Immature natural killer cell (primary cell): ENCODE results near the gene TAS2R16. TPM values are rescaled to one million over a fixed set of nuclear protein-coding genes. Genes with fewer than 3 reads are reported as not detected.

Source experiments
- DNase-seq, 3 donors: peaks; one replicate each; pipeline ENCODE4 v3.0.0; 2022; ENCODE audit warnings: mixed read lengths in 1 of 3
- H3K27ac Mint-ChIP-seq, 6 donors: one replicate each; pipeline ENCODE4 v1.8.0; 2020; ENCODE audit warnings: mixed read lengths in 6 of 6, mild to moderate bottlenecking in 5 of 6, inconsistent platforms in 4 of 6, moderate library complexity in 3 of 6
- H3K27me3 Mint-ChIP-seq, 3 donors: one replicate each; pipeline ENCODE4 v1.8.0; 2020 to 2021; ENCODE audit warnings: low read depth in 3 of 3, mild to moderate bottlenecking in 3 of 3, mixed read lengths in 3 of 3, moderate library complexity in 3 of 3, inconsistent platforms in 1 of 3
- H3K36me3 Mint-ChIP-seq, 3 donors: one replicate each; pipeline ENCODE4 v1.8.0; 2020; ENCODE audit warnings: mixed read lengths in 3 of 3, inconsistent platforms in 2 of 3, mild to moderate bottlenecking in 2 of 3
- H3K4me1 Mint-ChIP-seq, 2 donors: one replicate each; pipeline ENCODE4 v1.8.0; 2020; ENCODE audit warnings: inconsistent platforms in 2 of 2, mild to moderate bottlenecking in 2 of 2, mixed read lengths in 2 of 2, moderate library complexity in 1 of 2
- H3K4me3 Mint-ChIP-seq, 5 donors: one replicate each; pipeline ENCODE4 v1.8.0; 2020; ENCODE audit warnings: mild to moderate bottlenecking in 5 of 5, mixed read lengths in 5 of 5, inconsistent platforms in 3 of 5, moderate library complexity in 3 of 5
- H3K9me3 Mint-ChIP-seq, 6 donors: one replicate each; pipeline ENCODE4 v1.8.0; 2020; ENCODE audit warnings: mild to moderate bottlenecking in 6 of 6, mixed read lengths in 6 of 6, inconsistent platforms in 4 of 6, moderate library complexity in 3 of 6
- polyA plus RNA-seq, 3 donors: library from polyadenylated mRNA; unstranded; fragments of 300-500 nt; fragmentation: Illumina TruSeq; gene quantifications; one replicate each; pipeline ENCODE4 v1.2.3, GENCODE V29; 2021

TAS2R16 gene, protein sequence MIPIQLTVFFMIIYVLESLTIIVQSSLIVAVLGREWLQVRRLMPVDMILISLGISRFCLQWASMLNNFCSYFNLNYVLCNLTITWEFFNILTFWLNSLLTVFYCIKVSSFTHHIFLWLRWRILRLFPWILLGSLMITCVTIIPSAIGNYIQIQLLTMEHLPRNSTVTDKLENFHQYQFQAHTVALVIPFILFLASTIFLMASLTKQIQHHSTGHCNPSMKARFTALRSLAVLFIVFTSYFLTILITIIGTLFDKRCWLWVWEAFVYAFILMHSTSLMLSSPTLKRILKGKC
- polyA plus RNA-seq, result not detected

DNA sequence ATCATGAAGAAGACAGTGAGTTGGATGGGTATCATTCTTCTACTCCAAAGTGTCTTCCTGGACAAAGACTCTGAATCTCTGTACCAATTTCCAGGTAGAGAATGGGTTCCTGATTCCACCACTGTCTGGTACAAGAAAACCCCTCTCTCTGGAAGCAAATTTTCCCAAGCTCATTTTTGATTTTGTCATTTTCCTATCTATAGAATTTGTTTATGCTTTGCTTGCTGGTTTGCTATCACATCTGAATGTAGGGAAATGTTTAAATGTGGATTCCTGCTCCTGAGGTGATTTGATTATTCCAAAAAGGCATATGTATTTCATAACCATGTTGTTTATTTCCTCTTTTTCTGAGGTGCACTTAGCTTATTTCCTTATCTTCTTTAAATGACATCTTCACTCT, at the start of gene TAS2R16:
Gene TAS2R16 (minus strand): TSS at position 101 of the 400 bp plus-strand sequence. CDS start 66 bp downstream, at position 35.
- no peak within 1 kb of the TSS for H3K4me3 Mint-ChIP-seq
- peaks cover 0 to 1% (median 0%) of the 10 kb centered on the region in 3 donors for H3K27me3 Mint-ChIP-seq
- DNase-seq, result no peak

DNA sequence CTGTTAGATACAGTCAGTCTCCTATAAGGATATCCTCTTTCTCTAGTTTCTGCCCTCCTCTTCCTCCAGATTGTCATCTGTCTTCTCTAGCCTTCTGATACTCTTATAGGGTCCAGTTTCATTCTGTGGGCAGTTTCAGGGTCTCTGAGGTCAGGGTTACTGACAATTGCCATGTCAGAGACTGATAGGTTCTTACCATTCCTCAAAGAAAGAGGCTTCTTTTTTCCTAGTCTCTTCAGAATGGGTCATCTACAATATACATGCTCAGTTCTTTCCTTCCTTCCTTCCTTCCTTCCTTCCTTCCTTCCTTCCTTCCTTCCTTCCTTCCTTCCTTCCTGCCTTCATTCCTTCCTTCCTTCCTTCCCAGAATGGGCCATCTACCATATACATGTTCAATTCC, 48.1 kb upstream of the TAS2R16 start:
- Mint-ChIP-seq H3K4me3 (no peak overlapping the region), H3K27me3 (no peaks in the 10 kb centered on the region), H3K4me1 (no peaks in the 10 kb centered on the region), H3K27ac (no peak overlapping the region), H3K9me3 (peaks cover 15 to 38% (median 21%) of the 10 kb centered on the region in 6 donors), H3K36me3 (no peaks in the 10 kb centered on the region)
- DNase-seq, result no peak

More for the DNA sequence above, at the start of gene TAS2R16:
- H3K4me1 Mint-ChIP-seq, result no peaks in the 10 kb centered on the region
- peaks cover 7 to 50% (median 18%) of the 10 kb centered on the region in 6 donors for H3K9me3 Mint-ChIP-seq
- no peak within 1 kb of the TSS for H3K27ac Mint-ChIP-seq
- H3K36me3 Mint-ChIP-seq, result no peaks in the 10 kb centered on the region

DNA sequence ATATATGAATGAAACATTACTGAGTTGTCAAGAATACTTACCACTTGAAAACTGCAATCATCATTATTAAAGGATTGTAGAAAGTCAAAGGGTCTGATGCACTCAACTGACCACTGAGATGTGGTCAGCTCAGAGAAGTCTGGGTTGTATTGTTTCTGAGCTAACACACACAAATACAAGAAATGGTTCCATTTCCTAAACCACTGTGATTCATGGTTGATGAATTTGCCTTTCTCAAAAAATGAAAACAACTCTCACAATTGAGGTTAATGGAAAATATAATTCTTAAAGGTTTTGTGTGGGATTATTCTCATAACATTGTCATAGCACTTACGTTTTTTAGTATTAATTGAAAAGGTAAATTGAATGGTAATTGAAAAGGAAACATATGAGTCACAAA, 45.6 kb upstream of the TAS2R16 start:
- H3K4me1 Mint-ChIP-seq, result no peaks in the 10 kb centered on the region
- H3K4me3 Mint-ChIP-seq, result no peak overlapping the region
- no peaks in the 10 kb centered on the region for H3K36me3 Mint-ChIP-seq
- no peak overlapping the region for H3K27ac Mint-ChIP-seq
- no peaks in the 10 kb centered on the region for H3K27me3 Mint-ChIP-seq
- peaks cover 10 to 29% (median 16%) of the 10 kb centered on the region in 6 donors for H3K9me3 Mint-ChIP-seq
- no peak for DNase-seq

DNA sequence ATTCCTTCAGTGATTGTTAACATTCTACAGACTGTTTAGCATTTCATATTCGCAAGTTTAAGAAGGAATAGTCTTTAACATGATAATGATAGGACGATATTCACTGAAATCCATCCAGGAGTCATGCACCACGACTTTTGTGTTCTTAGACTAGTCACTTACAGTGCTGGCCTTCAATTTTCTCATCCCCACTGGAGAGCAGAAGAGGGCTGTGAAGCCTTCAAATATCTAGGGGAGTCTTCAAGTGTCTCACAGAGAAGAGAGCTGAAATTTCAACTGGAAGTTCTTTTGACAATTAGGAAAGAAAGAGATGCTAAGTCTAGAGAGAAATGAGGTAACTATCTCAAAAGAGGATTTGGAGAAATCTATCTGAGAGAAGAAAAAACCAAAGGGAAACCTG, 43.8 kb upstream of the TAS2R16 start:
- peaks cover 0 to 5% (median 0%) of the 10 kb centered on the region in 3 donors for H3K27me3 Mint-ChIP-seq
- no peak overlapping the region for H3K27ac Mint-ChIP-seq
- H3K9me3 Mint-ChIP-seq, result peaks cover 6 to 27% (median 16%) of the 10 kb centered on the region in 6 donors
- no peaks in the 10 kb centered on the region for H3K36me3 Mint-ChIP-seq
- H3K4me3 Mint-ChIP-seq, result no peak overlapping the region
- no peak for DNase-seq
- H3K4me1 Mint-ChIP-seq, result no peaks in the 10 kb centered on the region

DNA sequence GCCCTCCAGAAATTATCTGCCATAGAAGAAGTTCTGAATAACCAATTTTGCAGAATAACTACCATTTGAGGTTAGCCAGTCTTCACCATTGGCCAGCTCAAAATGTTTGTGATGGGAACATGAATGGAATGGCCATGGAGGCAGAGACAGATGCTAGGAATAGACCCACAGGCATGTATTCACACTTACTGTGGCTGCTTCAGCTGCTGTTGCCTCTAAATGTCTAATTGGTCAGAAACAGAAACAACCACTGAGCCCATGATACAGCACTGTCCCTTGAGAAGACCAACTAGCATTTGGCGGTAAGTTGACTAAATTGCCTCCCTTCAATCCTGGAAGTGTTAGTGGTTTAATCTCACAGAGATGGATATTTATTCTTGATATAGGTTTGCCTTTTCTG, 38.6 kb upstream of the TAS2R16 start:
- Mint-ChIP-seq H3K27me3 (peaks cover 0 to 6% (median 0%) of the 10 kb centered on the region in 3 donors), H3K36me3 (peaks cover 0 to 3% (median 0%) of the 10 kb centered on the region in 3 donors), H3K4me1 (no peaks in the 10 kb centered on the region), H3K27ac (no peak overlapping the region), H3K9me3 (peaks cover 11 to 49% (median 22%) of the 10 kb centered on the region in 6 donors), H3K4me3 (no peak overlapping the region)
- no peak for DNase-seq

DNA sequence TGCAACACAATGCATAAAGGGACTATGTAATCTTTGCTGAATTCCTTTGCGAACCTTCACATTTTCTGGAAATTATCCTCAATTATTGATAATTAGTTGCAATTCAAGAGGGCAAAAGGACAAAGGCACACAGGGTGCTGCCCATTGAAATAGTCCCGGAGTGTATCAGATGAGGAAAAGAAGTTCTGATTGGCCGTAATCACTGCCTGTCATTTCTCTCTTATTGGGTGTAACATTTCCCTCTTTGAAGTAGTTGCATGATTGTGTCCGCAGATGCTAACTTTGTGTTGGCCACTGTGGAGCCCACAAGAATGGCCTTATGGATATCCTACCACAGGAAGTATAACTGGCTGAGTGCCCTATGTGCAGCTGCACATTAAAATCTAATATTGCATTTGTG, 35.1 kb upstream of the TAS2R16 start:
- Mint-ChIP-seq H3K36me3 (peaks cover 0 to 3% (median 0%) of the 10 kb centered on the region in 3 donors), H3K4me1 (no peaks in the 10 kb centered on the region), H3K9me3 (peaks cover 14 to 48% (median 25%) of the 10 kb centered on the region in 6 donors), H3K4me3 (no peak overlapping the region), H3K27me3 (peaks cover 0 to 6% (median 0%) of the 10 kb centered on the region in 3 donors), H3K27ac (no peak overlapping the region)
- no peak for DNase-seq

DNA sequence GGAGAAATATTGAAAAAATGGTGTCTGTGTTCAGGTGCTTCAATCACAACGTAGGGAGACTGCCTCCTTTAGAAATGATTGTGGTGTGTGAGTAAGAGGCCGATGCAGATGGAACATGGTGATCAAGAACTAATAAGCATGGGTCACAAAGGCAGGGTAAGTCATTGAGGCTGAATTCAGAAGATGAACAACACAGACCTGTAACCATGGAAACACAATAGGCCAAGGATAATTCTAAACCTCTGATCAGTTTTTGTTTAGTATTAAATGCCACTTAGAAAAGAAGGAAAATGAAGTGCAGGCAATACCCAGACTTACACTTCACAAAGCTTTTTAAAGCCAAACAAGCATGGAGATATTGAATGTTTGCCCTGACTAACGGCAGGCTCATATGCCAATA, 32.8 kb upstream of the TAS2R16 start:
- Mint-ChIP-seq H3K9me3 (peaks cover 9 to 31% (median 18%) of the 10 kb centered on the region in 6 donors), H3K4me1 (no peaks in the 10 kb centered on the region)
- DNase-seq, result no peak

DNA sequence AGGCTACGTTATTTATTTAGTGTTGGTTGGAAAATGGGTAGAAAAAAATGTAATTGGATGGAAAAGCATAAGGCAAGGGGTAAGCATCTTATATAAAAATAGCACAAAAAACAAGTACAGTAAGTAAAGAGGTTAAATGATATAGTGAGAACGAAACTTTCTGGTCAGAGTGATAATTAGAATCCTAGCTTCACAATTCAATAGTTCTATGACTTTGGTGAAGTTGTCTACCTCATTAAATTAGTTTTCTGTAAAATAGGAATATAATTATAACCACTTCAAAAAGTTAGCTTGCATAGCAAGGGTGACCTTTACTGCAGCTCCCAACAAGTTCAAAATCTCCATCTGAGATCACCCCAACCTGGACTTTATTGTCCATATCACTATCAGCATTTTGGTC, 30.8 kb upstream of the TAS2R16 start:
- H3K9me3 Mint-ChIP-seq, result peaks cover 10 to 26% (median 20%) of the 10 kb centered on the region in 6 donors
- H3K27ac Mint-ChIP-seq, result no peak overlapping the region
- H3K36me3 Mint-ChIP-seq, result no peaks in the 10 kb centered on the region
- no peaks in the 10 kb centered on the region for H3K4me1 Mint-ChIP-seq
- no peaks in the 10 kb centered on the region for H3K27me3 Mint-ChIP-seq
- no peak for DNase-seq
- no peak overlapping the region for H3K4me3 Mint-ChIP-seq

More for the DNA sequence above, 32.8 kb upstream of the TAS2R16 start:
- H3K27ac Mint-ChIP-seq, result no peak overlapping the region
- no peaks in the 10 kb centered on the region for H3K27me3 Mint-ChIP-seq
- H3K36me3 Mint-ChIP-seq, result peaks cover 0 to 3% (median 0%) of the 10 kb centered on the region in 3 donors
- no peak overlapping the region for H3K4me3 Mint-ChIP-seq

DNA sequence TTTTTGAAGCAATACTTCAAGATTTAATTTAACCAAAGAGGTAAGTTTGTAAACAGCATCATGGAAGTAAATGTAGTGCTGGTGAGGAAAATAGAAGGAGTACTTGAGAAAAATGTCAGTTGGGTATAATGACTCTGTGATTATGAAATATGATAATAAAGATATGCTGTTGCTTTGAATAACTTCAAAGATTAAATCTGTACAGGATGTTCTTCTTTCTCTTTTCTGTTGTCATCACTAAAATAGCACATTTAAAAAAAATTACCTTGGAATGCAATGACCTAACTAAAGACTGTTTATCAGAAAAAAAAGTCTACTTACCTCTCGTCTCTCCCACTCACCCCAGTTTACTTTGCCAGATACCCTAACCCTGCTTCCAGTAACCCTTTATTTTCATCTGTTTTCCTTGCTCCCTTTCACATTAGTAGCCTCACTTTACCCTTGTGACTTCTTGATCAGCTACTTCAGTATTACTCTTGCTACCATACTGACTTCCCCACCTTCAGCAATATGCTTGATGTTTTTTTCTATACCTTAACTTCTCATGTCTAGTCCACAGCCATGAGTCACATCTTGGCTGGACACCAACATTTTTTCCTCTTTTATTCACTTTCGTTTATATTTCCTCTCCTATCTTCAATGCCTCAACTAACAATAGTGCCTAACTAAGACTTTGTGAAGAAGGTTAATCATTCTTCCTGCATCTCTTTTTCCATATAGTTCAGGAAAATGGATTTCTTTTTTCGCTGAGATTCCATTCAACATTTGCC, 29.7 kb upstream of the TAS2R16 start:
- no peak for DNase-seq
- no peaks in the 10 kb centered on the region for H3K27me3 Mint-ChIP-seq
- H3K27ac Mint-ChIP-seq, result no peak overlapping the region
- no peaks in the 10 kb centered on the region for H3K4me1 Mint-ChIP-seq
- no peak overlapping the region for H3K4me3 Mint-ChIP-seq
- H3K9me3 Mint-ChIP-seq, result peaks cover 4 to 26% (median 21%) of the 10 kb centered on the region in 6 donors
- H3K36me3 Mint-ChIP-seq, result no peaks in the 10 kb centered on the region

DNA sequence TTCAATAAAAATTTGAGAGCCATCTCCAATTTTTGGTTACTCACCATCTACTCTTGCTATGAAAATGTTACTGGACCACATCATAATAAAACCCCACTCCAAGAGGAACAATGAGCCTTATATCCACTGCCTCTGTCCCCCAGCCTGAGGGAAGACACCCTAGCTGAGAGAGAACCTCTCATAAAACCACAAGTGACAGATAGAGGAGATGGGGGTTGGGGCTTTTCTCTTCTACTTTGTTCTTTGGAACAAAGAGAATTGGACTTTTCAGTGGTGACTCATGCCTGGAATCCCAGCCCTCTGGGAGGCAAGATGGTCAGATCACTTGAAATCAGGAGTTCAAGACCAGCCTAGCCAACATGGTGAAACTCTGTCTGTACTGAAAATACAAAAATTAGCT, 27.6 kb upstream of the TAS2R16 start:
- Mint-ChIP-seq H3K36me3 (no peaks in the 10 kb centered on the region), H3K4me3 (no peak overlapping the region), H3K27me3 (no peaks in the 10 kb centered on the region), H3K4me1 (no peaks in the 10 kb centered on the region), H3K9me3 (peaks cover 8 to 40% (median 23%) of the 10 kb centered on the region in 6 donors), H3K27ac (no peak overlapping the region)
- DNase-seq, result no peak

DNA sequence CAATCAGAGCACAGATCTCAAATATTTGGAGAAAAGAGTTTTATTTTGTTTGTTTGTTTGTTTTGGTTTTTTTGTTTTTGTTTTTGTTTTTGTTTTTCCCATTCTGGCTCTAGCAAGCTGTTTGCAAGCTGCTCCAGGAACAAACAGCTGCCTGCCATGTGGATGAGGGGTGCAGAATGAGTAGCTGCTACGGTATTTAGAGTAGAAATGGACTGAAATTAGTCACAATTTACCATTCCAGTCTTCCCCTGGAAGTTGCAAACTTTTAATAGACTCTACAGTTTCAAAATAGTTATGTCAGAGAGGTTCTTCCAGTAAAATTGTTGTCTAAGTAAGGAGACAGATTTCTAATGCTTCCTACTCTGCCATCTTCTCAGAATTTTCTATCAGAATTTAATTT, 27.1 kb upstream of the TAS2R16 start:
- H3K36me3 Mint-ChIP-seq, result no peaks in the 10 kb centered on the region
- H3K9me3 Mint-ChIP-seq, result peaks cover 9 to 45% (median 22%) of the 10 kb centered on the region in 6 donors
- no peak for DNase-seq
- H3K4me3 Mint-ChIP-seq, result no peak overlapping the region
- H3K27me3 Mint-ChIP-seq, result no peaks in the 10 kb centered on the region
- H3K4me1 Mint-ChIP-seq, result no peaks in the 10 kb centered on the region
- H3K27ac Mint-ChIP-seq, result no peak overlapping the region

DNA sequence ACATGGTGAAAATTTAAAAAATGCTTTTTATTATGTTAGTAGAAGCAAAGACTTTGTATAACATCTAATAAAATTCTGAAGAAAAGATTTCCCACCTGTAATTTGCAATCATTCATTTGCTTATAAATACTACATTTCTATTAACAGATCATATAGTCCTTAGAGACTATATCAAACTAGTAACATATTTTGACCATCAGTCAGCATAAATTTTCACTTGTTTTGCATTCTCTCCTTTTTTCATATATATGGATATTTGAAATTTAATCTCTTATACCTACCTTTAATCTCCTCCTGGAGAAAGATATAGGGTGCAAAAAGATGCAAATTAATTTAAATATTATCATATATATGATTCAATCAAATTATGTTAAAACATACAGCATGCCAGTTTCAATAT, 16.9 kb upstream of the TAS2R16 start:
- DNase-seq, result no peak
- Mint-ChIP-seq H3K4me1 (no peaks in the 10 kb centered on the region), H3K36me3 (no peaks in the 10 kb centered on the region), H3K27ac (no peak overlapping the region), H3K27me3 (no peaks in the 10 kb centered on the region), H3K9me3 (peaks cover 8 to 44% (median 22%) of the 10 kb centered on the region in 6 donors), H3K4me3 (no peak overlapping the region)

DNA sequence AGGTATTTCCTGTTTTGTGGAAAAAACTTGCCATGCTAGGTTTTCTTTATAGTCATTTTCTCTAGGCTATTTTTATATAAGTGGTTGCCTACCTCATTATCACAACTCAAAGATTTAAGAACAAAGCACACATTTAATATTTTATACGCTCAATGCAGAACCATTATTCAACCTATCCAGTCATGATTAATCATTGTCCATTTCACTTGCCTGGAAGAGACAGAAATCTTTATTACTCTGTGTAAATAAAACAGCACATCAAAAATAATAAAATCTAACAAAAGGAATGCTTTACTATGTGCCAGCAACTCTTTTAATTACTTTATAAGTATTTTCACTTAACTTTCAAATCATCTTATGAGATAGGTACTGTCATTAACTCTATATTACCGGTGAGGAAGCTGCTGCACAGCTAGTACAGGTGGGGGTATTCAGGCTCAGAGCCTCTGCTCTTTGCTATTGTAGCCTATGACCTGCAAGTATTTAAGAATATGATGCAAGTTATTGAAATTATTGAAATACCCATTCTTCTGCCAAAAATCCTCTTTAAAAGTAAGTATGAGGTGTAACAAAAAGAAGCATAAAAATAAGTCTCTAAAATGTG, 16.4 kb upstream of the TAS2R16 start:
- Mint-ChIP-seq H3K4me1 (no peaks in the 10 kb centered on the region), H3K4me3 (no peak overlapping the region), H3K27me3 (no peaks in the 10 kb centered on the region), H3K36me3 (no peaks in the 10 kb centered on the region), H3K27ac (no peak overlapping the region), H3K9me3 (peaks cover 8 to 41% (median 20%) of the 10 kb centered on the region in 6 donors)
- DNase-seq, result no peak

DNA sequence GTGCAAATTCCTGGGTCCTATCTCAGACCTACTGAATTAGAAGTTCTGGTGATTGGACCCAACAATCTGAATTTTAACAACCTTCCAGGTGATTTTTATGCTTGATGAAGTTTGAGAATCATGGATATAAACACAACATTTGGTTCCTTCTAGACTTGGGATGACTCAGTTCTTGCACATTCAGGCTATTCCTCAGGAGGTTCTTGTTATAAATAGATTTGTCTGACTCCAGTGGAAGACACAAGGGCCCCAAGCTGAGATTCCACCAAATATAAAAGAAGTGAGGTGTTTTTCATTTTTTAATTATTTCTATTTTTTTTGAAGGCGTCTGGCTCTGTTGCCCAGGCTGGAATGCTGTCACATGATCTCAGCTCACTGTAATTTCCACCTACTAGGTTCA, 9.4 kb upstream of the TAS2R16 start:
- H3K4me3 Mint-ChIP-seq, result no peak overlapping the region
- H3K36me3 Mint-ChIP-seq, result peaks cover 0 to 4% (median 0%) of the 10 kb centered on the region in 3 donors
- no peaks in the 10 kb centered on the region for H3K4me1 Mint-ChIP-seq
- peaks cover 0 to 2% (median 0%) of the 10 kb centered on the region in 3 donors for H3K27me3 Mint-ChIP-seq
- H3K27ac Mint-ChIP-seq, result no peak overlapping the region
- peaks cover 0 to 39% (median 21%) of the 10 kb centered on the region in 6 donors for H3K9me3 Mint-ChIP-seq
- no peak for DNase-seq
